Hematopoietic multipotent progenitor cell treated with erythropoietin and hydrocortisone succinate and interleukin-3 and kit ligand, for 6 days (in vitro differentiated cells): ENCODE measurements around the gene SLC39A2.
A peak's percentile ranks its signal among the peaks of the same experiment; 100 is the strongest.
"Not testable (repeated sequence)": the region's sequence is repeated elsewhere in the genome, so short reads cannot be mapped to it uniquely, and the experiment has no call there.

Experiments used
- DNase-seq: peaks from one replicate; pipeline ENCODE4 v3.0.0-alpha.2; 2015

The SLC39A2 gene

GRCh38 chr14:20997564-20997963 lies 1.5 kb upstream of the SLC39A2 start:
- DNase-seq, result no peak

DNA sequence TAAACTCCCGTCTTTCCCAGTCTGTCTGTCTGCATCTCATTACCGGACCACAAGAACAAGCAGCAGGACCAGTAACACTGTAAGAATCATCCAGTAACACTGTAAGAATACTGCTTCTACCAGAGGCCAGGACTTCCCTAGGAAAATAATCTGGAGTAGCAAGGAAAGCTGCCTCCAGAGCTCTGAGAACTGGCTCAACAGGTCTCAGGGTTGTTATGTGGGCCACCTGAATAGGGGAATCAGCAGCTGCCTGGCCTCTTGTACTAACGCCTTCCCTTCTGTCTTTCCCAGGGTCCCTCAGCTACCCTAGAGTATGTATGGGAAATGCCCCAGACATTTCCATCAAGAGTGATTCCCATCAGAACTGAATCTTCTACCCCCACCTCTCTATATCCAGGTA lies 954 bp upstream of the SLC39A2 start:
- DNase-seq, result no peak

- no peak for DNase-seq
Measured at GRCh38 chr14:20999591-20999990, 498 bp downstream of the SLC39A2 start.

- no peak for DNase-seq
Measured at GRCh38 chr14:21001218-21001617, 2.1 kb downstream of the SLC39A2 start.

- DNase-seq, result no peak
Measured at GRCh38 chr14:21003788-21004346, 4.8 kb downstream of the SLC39A2 start.

- not testable (repeated sequence) for DNase-seq
Measured at GRCh38 chr14:21009721-21010120, 10.6 kb downstream of the SLC39A2 start.

GRCh38 chr14:21011136-21011535 lies 12.0 kb downstream of the SLC39A2 start:
- DNase-seq, result no peak

DNA sequence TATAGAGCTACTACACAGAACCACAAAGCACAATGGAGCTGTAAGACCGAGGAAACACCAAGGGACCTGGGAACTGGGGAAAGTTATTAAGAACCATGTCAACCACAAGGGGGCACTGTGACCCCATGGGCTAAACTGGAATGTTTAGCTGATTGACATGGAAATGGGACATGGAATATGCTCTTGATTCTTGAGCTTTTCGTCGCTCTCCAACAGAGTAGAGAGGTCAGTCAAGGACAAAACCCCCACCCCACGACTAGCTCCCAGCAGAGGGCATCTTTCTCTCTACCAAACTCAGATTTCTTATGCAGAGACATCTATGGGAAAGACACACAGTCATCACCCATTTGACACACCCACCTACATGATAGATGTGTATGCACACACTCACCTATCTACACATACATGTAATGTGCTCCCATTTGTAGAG lies 15.7 kb downstream of the SLC39A2 start:
- peak; percentile 95 for DNase-seq

DNA sequence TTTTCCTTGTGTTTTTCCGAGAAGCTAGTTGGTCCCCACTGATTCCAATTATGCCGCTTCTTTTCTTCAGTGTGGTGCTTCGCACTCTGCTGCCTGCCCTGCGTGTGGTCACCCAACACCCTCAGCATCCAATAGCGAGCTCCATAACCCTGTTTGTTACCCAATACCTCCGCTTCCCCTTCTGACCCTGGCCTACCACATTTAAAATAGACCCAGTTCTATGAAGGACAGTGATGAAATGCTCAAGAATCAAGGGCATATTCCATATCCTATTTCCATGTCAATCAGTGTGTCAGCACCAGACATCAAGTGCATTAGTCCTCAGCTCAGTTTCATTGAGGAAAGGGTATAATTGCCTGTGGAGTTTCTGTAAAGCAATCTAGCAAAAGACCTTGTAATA lies 16.2 kb downstream of the SLC39A2 start:
- no peak for DNase-seq

DNA sequence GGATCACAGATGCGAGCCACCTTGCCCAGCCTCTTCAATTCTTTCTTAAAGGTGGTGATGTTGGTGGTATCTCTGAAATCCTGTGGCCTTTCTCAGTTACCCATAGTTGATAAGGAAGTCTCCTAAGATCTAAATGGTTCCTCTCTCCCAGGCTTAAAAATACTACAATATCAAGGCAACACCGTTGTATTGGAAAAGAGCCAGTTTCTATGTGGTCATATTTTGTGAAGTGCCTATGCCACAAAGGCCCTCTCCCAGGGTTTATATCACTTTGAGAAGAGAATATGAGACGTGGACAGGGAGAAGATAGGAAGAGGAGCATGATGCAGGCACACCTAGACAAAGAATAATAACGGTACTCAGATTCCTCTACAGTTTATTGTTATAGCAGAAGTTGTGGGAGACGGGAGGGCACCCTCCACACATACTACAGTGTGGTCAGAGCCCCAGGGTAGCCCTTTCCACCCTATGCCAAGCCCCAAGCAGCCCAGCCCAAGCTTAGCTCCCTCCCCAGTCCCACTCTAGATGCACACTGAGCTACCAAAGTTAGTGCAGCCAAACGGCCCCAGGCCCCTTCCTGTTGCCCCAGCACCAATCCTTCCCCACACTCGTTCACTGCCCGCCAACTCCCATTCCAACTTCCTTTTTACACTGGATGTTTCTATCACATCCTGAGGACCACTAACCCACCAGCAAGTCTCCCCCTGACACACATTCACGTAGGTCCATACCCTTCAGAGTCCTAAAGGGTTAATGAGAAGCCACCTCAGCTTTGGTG lies 17.5 kb downstream of the SLC39A2 start:
- DNase-seq, result peak; percentile 45

DNA sequence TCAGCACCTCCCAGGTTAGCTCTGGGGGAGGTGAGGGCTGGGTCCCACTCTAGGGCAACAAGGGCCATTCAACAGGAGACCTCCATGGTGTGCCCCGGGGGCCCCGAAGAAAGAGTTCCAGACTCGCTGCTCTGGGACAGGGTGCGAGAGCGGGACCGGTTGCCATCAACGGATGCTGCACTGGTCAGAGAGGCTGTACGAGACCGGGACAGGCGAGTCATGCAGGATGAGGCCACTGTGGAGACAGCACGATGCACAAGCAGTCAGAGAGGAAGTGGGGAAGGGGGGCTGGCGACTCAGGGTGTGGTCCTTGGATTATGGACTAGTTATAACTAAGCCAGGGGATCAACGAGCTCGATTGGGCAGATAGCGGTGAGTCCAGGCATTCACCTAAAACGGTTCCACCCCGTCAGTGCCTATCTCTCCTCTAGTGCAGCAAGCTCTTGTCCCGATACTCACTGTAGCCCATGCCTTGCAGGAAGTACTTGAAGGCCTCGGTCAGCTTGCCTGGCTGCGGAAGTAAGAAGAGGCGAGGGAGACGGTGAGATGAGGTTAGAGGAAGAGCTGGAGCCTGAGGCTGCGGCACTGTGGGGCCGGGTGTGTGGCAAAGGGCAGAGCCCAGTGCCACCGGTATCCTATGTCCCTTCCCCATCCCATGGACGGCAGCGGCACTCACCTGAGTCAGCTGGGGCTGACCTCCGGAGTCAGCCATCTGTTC lies 18.6 kb downstream of the SLC39A2 start:
- DNase-seq, result no peak

DNA sequence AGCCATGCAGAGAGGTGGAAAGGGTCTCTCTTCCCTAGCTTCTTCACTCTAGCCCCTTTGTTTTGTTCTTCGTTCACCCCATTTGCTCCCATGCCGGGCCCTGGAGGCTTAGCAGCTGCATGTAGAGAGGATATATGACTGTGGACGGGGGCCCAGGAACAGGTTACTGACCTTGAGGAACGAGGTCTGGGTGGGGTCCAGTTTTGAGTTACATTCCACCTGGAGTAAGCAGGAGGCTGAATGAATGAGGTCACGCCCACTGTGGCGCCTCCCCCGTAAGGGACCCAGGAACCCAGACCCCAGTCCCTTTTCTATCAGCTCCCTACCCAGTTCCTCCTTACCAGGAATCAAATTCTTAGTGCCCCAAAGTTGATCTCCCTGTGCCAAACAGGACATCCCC lies 19.2 kb downstream of the SLC39A2 start:
- DNase-seq, result no peak

GRCh38 chr14:21018781-21019180 lies 19.7 kb downstream of the SLC39A2 start:
- no peak for DNase-seq

GRCh38 chr14:21019366-21019765 lies 20.3 kb downstream of the SLC39A2 start:
- no peak for DNase-seq

DNA sequence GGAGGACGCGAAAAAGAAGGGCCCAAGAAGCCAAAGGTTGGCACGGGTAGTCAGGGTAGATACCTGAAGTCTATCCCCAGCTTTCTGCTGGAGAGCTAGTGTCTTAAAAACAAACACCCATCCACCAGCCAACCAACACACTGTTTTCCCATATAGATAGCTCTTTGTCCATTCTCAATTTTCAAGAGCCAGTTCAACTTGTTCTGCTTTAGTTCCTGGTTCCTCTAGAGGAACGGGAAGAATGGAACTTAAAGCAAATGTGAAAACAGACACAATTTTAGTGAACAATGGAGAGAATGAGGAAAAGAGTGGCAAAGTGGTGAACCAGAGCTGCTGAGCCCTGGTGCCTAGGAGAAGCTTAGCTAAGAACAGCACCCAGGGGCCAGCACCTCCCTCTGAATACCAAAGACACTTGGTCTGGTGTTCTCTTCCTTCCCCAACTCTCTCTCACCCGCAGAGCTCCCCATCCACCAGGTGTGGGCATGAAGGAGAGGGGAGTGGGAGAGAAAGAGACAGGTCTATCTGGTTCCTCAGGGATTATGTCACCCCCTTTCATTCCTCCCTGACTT lies 22.0 kb downstream of the SLC39A2 start:
- DNase-seq, result no peak

DNA sequence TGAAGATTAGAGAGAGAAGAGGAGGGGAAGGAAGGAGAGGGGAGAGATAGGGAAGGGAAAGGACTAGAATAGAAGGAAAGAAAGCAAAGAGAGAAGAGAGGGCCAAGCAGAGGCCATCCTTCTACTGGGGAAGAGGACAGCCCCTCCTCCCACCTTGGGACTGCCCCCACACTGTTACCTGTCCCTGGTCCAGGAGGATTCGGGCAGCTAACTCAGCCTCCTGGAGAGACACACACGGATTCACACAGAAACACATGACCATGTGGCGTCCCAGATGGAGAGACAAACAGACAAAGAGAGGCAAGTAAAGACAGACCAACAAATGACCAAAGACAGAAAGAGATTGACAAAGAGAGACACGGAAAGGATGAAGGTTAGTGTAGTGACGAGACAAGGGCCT lies 23.6 kb downstream of the SLC39A2 start:
- no peak for DNase-seq

- no peak for DNase-seq
Measured at GRCh38 chr14:21023174-21023573, 24.1 kb downstream of the SLC39A2 start.

DNA sequence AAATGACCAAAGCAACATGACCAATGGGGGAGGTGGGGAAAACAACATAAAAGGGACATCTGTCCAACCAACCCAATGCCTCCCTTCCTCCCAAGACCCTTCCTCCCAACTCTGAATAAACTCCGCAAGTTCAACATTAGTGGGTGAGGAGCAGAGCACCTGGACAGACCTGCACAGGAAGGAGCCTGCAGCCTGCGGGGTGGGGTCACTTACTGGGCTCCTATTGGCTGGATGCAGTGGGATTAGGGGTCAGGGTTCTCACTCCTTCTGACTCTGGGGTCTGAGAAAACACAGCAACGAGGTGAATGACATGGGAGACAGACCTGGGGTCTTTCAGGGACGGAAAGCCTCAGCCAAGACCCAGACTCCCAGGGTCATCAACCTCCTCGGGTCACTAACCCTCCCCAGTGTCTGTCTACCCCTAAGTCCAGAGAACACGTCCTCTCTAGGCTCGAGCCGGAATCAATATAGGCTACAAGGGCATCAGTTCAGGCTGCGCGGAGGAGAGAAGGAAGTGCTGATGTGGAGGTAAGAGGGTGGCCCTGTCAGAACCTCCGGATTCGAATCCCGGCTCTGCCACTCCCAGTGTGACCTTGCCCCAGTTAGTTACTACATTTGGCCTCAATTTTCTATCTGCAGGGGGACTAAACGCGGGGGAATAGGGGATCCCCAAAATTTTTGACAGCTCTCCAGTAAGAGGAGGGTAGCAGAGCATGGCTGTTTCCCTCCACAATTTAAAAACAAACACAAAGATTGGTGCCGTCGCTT lies 24.9 kb downstream of the SLC39A2 start:
- peak; percentile 26 for DNase-seq

- DNase-seq, result peak; percentile 70
Measured at GRCh38 chr14:21024585-21025370, 25.7 kb downstream of the SLC39A2 start, which contains the start of gene NDRG2. TSS of gene NDRG2 (minus strand) at chr14:21025061. CDS start at chr14:21023315, 1,746 bp downstream.

DNA sequence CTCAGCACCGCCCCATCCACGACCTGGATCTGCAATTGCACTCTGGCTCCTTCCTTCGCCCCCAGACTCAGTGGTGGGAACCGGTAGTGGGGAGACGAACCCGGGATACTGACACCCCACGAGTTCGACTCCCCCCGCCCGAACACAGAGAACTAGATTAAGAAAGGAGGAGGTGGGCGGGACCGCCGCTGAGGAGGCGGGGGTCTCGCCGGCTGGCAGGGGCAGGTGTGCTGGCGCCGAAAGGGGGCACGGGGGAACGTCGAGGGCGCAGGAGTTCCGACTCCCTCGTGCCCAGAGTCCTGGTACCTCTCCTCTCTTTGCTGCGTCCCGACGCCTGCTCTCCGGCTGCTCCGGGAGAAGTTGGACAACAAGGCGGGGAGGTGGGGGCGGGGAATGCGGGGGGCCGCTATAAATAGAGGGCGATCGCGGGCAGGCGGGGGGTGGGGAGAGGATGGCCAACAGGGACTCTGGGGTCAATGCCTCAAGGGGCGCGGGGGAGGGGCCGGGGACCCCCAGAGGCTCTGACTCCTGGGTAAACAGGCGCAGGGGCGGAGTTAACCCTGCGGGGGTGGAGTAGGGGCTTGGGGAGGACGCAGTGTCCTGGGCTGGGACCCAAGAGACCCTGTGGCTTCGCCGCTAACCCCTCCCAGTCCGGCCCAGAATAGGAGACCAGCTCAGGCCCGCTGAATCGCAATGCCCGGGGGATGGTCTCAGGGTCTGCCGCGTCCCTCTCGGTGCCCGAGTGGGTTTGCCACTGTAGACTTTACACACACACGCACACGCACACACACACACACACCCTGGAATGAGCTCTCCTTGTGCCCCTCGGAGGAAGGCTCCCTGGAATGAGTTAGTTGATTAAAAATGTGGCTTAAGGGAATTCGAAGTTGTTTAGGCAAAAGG lies 26.5 kb downstream of the SLC39A2 start:
- DNase-seq, result no peak
